GM18868 (cell line): Measurements from ENCODE around the gene FADS1.
A peak's percentile ranks its signal among the peaks of the same experiment; 100 is the strongest.

Source experiments
- ATAC-seq: cut with Tn5 transposase; IDR thresholded peaks from one replicate; pipeline ENCODE4 v1.9.1; 2021; ENCODE audit warnings: mild to moderate bottlenecking, moderate library complexity; ENCODE audit not compliant: unreplicated experiment

The FADS1 gene

GRCh38 chr11:61816736-61817455, at the start of gene FADS1:
TSS of gene FADS1 (minus strand) at chr11:61817003. CDS start at chr11:61816929, 74 bp downstream.
- peak; percentile 62 for ATAC-seq

DNA sequence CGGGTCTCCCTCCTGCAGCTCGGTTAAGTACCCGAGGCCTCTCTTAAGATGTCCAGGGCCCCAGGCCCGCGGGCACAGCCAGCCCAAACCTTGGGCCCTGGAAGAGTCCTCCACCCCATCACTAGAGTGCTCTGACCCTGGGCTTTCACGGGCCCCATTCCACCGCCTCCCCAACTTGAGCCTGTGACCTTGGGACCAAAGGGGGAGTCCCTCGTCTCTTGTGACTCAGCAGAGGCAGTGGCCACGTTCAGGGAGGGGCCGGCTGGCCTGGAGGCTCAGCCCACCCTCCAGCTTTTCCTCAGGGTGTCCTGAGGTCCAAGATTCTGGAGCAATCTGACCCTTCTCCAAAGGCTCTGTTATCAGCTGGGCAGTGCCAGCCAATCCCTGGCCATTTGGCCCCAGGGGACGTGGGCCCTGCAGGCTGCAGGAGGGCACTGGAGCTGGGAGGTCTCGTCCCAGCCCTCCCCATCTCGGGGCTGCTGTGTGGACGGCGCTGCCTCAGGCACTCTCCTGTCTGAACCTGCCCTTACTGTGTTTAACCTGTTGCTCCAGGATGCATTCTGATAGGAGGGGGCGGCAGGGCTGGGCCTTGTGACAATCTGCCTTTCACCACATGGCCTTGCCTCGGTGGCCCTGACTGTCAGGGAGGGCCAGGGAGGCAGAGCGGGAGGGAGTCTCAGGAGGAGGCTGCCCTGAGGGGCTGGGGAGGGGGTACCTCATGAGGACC, 49.6 kb upstream of the FADS1 start:
- ATAC-seq = no peak

GRCh38 chr11:61864814-61865775, 48.3 kb upstream of the FADS1 start:
- no peak for ATAC-seq

DNA sequence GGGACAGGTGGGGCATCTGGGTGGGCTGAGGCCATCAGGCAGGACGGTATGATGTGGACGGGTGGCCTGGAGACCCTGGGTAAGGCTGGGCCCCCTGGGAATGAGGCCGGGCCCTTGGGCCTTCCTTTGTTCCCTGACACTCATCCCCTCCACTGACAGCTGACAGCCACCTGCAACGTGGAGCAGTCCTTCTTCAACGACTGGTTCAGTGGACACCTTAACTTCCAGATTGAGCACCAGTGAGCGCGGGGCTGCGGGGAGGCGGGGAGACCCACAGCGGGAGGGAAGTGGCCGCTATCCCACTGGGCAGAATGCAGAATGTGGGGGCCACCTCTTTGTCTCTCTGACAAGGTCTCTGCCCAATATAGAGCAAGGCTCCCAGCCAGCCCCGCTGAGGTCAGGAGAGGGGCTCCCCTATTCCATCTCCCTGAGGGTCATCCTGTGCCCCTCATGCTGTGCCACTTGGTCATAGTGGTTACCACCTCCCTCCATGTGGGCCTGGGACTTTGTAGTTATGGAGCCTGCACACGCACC, 46.8 kb upstream of the FADS1 start:
- no peak for ATAC-seq

DNA sequence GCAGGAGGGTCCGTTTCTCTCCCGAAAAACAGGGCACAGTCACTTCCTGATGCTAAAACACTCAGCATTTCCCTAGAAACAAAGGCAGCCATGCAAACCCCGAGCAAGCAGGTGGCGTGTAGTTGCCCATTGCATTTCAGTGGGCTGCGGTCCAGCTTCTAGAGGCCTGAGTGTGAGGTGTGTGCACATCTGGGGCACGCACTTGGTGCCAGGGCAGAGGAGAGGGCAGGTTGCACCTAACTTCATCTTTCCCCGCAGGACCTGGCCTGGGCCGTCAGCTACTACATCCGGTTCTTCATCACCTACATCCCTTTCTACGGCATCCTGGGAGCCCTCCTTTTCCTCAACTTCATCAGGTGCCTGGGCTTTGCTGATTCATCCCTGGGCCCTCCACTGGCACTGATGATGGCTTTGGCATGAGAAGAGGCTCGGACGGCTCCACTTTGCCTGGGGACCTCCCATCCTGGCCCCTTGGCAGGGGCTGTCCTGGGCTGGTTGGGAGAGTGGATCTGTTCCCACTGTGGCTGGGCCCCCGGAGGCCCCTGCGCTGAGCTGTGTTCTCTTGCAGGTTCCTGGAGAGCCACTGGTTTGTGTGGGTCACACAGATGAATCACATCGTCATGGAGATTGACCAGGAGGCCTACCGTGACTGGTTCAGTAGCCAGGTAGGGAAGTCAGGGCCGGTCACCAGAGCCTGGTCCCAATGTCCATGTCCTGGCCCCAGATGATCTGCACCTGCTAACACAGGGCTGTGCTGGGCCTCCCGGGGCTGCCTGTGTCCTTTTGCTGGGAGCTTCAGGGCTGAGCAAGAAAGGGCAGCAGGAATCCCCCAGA, 46.1 kb upstream of the FADS1 start:
- no peak for ATAC-seq

GRCh38 chr11:61861634-61862033, 44.8 kb upstream of the FADS1 start:
- ATAC-seq = no peak

DNA sequence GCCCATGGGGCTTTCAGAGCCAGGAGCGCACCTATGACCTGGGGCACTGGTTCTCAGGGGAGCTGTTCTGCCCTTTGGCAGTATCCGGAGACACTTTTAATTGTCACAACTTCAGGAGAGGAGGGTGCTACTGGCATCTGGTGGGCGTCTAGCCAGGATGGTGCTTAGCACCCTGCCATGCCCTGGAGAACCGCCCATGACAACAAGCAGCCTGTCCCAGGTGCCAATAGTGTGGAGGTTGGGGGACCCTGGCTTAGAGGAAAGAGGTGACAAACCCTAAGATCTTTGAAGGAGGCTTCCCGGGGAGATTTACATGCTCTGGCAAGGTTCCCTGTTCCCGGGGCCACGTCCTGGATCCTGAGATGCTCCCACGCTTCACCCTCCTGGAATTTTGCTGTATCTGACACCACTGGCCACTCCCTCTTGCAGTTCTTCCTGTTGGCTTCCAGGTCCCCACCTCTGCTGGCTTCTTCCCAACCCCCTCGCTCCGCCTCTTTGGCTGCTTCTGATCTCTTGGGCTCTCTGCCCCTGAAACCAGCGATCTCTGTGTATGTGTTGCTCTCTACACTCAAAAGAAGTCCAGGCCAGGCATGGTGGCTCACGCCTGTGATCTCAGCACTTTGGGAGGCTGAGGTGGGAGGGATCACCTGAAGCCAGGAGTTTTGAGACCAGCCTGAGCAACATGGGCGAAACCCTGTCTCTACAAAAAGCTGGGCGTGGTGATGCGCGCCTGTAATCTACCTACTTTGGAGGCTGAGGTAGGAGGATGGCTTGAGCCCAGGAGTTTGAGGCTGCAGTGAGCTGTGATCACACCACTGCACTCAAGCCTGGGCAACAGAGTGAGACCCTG, 43.5 kb upstream of the FADS1 start:
- ATAC-seq = no peak

GRCh38 chr11:61855939-61856680, 39.3 kb upstream of the FADS1 start:
- ATAC-seq = no peak

DNA sequence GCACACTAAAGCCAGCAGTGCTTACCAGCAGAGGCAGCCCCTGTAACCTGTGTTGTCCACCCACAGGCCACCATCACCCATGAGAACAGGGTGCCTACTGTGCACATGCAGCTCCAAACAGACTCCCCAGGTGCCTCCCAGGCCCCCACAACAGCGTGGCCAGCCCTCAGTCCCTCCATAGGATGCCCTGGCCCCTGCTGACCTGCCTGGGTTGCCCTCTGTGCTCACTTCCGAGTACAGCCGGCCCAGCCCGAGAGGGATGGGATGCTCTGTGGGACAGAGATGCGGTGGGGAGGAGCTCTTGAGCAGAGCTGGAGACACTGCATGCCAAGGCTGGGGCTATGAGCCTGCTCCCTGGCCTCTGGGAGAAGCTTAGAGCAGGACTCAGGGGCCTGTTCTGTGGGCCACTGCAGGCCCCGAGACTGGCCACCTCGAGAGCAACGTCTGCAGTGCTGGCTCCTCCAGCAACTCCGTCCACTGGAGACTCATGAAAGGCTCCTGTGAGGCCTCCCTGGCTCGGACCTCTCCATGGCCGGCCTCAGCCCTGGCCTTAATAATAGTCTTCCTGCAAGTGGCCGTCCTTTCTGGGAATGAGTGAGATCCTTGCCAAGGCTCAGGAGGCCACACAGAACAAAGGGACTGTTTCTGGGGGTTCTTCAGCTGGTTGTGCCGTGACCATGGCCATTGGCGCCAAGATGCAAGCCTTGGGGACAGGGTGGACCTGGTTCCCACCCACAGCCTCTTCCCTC, 38.3 kb upstream of the FADS1 start:
- ATAC-seq = no peak

DNA sequence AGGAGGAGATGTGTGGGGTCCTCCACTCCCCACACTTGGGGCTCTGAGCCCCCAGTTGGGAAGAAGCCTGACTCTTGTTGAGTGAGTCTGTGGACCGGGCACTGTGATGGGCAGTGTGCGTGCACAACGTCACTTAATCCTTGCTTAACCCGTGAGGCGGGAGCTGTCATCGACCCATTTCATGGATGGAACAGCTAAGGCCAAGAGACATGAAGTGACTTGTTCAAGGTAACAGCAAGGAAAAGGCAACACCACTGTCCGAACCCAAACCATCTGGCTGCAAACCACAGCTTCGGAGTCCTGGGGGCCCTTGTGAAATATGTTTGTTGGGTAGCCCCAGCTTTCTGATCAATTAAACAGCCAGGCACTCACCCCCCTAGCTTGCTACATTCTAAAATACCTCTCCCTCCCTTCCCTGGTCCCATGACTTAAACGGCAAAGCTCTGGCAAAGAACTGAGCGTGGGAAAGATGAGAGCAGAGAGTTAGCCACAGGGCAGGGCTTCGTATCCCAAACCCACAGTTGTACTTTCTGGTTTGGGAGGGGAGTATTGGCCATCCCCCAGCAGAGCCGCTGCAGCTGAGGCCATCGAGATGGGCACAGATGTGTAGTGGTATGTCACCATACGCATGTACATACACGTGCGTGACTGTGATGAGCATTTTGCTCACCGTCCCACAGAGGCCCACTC, 37.5 kb upstream of the FADS1 start:
- no peak for ATAC-seq

GRCh38 chr11:61853698-61854169, 36.9 kb upstream of the FADS1 start:
- ATAC-seq = no peak

DNA sequence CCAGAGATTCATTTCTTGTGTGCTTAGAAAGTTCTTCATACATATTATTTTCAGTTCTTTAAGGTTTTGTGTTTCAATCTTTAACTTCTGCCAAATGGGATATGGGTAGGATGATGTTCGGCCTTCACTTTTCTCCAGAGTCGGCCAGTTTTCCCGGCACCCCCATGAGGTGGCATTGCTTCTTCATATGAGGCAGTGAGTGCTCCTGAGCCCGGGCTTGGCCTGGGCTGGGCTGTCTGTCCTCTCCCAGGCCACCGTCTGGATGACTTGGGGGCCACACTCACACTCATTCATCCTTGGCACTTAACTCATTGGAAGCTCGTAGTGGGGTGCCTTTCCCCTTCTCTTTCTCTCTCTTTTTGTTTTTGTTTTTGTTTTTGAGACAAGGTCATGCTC, 35.1 kb upstream of the FADS1 start:
- ATAC-seq = no peak

- no peak for ATAC-seq
These were observed 34.5 kb upstream of the FADS1 start for GRCh38 chr11:61851113-61851899.

DNA sequence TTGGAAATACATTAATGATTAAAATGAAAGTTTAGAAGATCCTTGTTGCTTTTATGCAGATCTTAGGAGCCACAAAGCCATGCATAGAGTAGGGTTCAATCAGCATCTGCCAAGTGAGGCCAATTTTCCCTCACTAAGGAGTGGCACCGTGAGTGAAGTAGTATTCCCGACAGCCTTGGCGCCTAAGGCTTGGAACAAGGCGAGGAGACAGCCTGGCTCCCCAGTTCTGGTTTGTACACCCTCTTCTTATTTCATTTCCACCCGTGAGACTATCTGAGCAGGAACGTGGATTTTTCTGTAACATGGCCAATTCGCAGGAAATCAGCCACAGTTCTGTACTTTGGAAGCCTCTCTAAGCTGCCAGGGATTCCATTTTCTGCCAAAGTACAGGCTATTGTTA, 33.9 kb upstream of the FADS1 start:
- no peak for ATAC-seq

GRCh38 chr11:61848631-61849030, 31.8 kb upstream of the FADS1 start:
- ATAC-seq = no peak

- no peak for ATAC-seq
These were observed 31.2 kb upstream of the FADS1 start for GRCh38 chr11:61847914-61848581.
